ENCODE measurements around the gene USF1.

- no peak for TF ChIP-seq CTCF (IDR thresholded peaks at IDR 0.05)
- TF ChIP-seq GATA2 (CRISPR knock-in tag; IDR thresholded peaks at IDR 0.05): no peak
- TF ChIP-seq TAF1 (IDR thresholded peaks at IDR 0.05; ENCODE audit: borderline replicate concordance, low read depth, low read length): no peak
- no peak for TF ChIP-seq USF1 (IDR thresholded peaks at IDR 0.05; ENCODE audit: borderline replicate concordance, low read depth)
- TF ChIP-seq POLR2AphosphoS5 (IDR thresholded peaks at IDR 0.05; ENCODE audit: low read depth, low read length): no peak
- TF ChIP-seq MAX (IDR thresholded peaks at IDR 0.05; ENCODE audit: low read depth): no peak
- no peak for TF ChIP-seq NRF1 (IDR thresholded peaks at IDR 0.05; ENCODE audit: low read depth, low read length)
- no peak for TF ChIP-seq TCF12 (IDR thresholded peaks at IDR 0.05)
- no peak for TF ChIP-seq TEAD4 (IDR thresholded peaks at IDR 0.05; ENCODE audit: borderline replicate concordance, insufficient read depth)
Observed at GRCh38 chr1:161051219-161051618, 5.4 kb upstream of the USF1 start.
